Globus pallidus (tissue), 1 donor: Measurements from ENCODE around the gene PRDM16.

Experiments
- DNase-seq: peaks from one replicate; pipeline ENCODE4 v3.0.0-alpha.2; 2015; ENCODE audit warnings: low spot score

Gene PRDM16

GRCh38 chr1:3473381-3473844 lies 404.4 kb downstream of the PRDM16 start:
- DNase-seq: no peak

DNA sequence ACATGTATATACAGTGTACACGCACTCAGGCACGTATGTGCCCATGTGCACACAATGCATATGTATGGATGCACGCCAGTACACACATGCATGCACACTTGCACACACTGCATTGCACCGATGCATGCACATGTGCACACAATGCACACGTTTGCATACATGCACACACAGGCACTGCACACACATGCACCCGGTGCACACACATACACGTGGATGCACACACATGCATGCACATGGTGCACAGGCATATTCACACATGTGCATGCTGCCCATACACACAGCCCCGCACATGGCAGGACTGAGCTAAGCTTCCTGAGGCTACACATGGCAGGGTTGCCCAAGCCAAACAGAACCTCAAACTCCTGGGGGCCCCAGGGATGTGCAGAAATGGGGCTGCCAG lies 405.0 kb downstream of the PRDM16 start:
- no peak for DNase-seq

- no peak for DNase-seq
Measured at GRCh38 chr1:3474421-3474820, 405.4 kb downstream of the PRDM16 start.

DNA sequence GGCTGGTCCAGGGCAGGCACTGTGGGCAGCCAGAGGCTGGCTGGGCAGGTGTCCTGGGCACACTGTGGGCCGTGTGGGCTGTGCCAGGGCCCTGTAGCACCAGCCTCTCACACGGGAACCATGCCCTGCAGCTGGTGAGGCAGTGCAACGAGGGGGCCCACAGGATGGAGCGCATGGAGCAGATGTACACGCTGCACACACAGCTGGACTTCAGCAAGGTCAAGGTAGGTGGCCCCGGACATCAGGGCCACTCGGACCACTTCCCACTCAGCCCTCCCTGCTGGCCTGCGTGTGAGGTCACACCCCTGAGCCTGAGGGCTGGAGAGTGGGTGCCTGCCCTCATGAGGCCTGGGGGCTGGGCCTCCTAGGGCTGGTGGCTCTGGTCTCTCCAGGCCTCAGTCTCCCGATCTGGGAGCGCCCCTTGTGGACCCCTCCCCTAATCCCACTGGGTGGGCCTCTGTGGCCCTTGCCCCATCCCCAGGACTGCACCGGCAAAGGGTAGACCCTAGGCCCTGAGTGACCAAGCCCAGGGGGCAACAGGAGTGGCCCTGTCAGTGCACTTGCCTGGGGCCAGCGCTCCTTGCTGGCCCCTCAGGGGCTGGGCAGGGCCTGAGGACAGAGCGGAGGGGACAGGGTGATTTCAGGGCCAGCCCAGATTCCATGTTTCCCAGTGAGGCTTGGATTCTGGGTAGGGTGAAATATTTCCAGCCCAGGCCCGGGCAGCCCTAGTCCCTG lies 407.0 kb downstream of the PRDM16 start:
- DNase-seq: no peak

DNA sequence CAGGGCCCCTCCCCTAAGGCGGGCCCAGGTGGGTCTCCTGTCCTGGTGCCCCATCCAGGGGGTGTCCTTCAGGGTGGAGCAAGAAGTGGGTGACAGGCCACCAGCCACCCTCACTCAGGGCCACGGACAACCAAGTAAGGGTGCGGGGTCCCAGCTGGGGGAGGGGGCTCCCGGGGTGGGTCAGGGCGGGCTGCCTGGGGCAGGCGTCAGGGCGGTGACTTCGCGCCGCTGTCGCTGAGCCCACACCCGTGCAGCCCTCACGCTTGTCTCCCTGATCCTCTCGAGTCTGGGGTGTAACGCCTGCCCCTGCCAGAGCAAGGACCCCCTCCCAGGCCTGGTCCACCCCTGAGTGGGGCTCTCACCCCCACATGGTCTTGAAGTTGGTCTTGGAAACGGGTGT lies 407.7 kb downstream of the PRDM16 start:
- no peak for DNase-seq

DNA sequence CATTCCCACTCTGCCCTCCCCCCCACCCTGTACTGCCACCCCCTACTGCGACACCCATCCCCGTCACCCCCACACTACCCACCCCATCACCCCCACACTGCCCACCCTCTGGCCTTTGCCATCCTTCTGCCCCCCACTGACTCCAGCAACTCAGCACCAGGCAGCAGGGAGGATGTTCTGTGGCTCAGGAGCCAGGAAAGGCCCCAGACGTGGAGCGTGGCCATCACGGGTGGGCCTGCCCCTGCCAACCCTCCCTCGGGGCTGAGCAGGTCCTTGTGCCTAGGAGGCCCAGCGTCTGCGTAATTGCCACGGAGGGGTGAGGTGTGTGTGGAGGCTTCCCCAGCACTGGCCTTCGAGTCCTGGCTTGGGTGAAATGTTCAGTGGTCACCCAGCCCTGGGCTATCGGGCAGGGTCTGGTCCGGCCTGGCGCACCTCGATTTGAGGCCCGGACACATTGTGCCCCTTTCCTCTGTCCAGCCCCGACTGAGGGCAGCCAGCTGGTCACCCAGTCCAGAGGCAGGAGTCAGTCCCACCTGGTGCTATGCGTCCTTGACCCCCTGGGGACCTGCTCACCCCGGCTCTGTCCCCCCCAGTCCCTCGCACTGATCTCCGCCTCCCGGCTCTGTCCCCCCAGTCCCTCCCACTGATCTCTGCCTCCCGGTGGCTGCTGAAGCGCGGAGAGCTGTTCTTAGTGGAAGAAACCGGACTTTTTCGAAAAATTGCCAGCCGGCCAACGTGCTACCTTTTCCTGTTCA lies 408.4 kb downstream of the PRDM16 start:
- no peak for DNase-seq

GRCh38 chr1:3478187-3478586 lies 409.2 kb downstream of the PRDM16 start:
- DNase-seq: no peak

- DNase-seq: no peak
Measured at GRCh38 chr1:3479511-3480368, 410.7 kb downstream of the PRDM16 start.

- DNase-seq: no peak
Measured at GRCh38 chr1:3480369-3480719, 411.3 kb downstream of the PRDM16 start.

GRCh38 chr1:3481046-3481445 lies 412.0 kb downstream of the PRDM16 start:
- no peak for DNase-seq

DNA sequence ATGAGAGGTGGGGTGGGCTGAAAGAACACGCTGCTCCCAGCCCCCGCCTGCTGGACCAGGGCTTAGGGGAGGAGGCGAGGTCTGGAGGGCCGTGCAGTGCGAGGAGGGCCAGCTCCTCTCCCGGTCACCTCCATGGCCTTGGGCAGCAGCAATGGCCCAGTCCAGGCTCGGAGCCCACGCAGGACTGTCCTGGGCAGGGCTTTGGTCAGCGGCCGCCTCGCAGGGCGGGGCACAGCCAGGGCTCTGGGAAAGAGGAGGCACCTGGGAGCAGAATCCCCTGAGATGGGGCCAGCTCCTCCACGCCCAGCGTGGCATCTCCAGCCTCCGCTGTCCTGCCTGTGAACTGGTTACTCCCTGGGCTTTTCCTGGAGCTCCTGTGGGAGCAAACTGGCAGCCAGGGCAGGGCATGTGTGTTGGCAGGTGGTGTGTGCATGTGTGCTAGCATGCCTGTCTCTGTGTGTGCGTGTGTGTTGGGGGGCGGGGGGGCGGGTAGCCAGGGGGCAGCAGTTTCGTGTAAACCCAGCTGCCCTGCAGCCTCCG lies 412.9 kb downstream of the PRDM16 start:
- DNase-seq: no peak

- no peak for DNase-seq
Measured at GRCh38 chr1:3482378-3482849, 413.4 kb downstream of the PRDM16 start.

GRCh38 chr1:3483380-3483779 lies 414.4 kb downstream of the PRDM16 start:
- DNase-seq: no peak

DNA sequence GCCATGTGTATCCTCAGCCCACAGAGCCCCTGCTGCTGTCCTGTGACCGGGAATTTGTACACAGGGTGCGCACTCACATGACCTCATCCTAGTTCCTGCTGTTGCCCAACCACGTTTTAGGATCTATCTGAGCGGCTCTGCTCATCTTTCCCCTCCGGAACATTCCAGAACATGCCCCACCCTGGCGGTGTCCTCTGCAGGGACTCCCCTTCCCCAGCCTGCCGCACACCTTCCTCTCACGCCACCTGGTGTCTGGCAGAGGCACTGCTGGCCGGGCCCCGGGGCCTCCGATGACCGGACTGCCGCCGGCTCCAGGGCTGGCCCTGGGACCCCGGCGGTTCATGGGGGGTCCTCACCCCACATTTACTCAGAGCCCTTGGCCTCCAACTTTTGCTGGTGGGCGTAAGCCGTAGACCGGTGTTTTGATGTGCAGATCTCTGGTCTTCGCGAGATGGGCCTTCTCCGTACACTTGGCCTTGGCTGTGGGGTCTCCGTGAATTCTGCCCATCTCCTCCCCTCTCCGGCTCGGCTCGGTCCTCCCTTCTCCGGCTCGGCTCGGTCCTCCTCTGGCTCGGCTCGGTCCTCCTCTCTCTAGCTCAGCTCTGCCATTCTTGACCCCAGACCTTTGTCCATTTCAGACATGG lies 414.9 kb downstream of the PRDM16 start:
- DNase-seq: no peak

DNA sequence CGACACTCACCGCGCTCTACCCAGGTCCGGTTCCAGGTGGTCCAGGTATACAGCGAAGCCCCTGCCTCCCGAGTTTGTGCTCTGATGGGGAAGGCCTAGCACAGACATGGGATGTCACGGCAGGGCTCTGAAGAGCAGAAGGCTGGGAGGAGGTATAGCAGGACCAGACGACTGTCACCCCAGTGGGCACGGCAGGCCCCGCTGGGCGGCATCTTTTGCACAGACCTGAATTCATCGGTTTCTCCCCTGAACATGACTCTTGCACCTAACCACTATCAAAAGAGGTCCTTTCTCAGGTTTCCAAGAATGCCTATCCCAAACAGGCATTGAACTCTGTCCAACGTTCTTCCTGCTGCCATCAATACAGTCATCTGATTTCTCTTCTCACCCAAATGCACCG lies 416.0 kb downstream of the PRDM16 start:
- no peak for DNase-seq
